GM18870 (cell line): ENCODE data around the gene GNAI2.
"Not testable (repeated sequence)": the region's sequence is repeated elsewhere in the genome, so short reads cannot be mapped to it uniquely, and the experiment has no call there.

Experiments
- ATAC-seq: cut with Tn5 transposase; IDR thresholded peaks from one replicate; pipeline ENCODE4 v1.9.1; 2021; ENCODE audit warnings: moderate library complexity; ENCODE audit not compliant: unreplicated experiment

Gene GNAI2

DNA sequence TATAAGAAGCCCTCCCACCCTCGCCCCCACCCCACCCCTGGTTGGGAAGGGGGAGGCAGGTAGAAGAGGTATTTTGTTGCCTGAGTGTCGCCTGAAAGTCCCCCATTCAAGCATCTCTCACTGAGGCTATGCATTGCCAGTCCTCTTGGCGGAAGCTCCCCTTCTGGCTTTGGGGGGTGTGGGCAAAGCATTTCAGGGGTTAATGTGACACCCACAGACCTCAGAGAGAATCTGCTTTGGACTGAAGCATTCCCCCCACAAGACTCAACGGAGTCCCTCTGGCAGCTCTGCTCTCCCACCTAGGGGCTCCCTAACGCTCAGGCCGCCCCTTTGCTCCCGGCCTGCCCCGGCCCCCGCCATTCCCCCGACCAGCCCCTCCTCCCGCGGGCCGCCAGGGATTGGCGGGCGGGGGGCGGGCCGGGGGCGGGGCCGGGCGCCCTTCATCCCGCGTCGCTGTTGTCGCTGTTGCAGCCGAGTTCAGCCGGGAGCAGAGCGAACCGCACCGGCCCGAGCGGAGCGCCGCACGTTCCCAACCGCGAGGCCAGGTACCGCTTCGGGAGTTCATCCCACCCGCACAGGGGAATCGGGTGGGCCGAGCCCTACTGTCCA lies 31.1 kb upstream of the GNAI2 start, which contains the start of gene SLC38A3:
Gene SLC38A3 (plus strand): TSS at position 468 of the 609 bp plus-strand sequence. CDS start 8,929 bp downstream, outside the sequence.
- no peak for ATAC-seq

DNA sequence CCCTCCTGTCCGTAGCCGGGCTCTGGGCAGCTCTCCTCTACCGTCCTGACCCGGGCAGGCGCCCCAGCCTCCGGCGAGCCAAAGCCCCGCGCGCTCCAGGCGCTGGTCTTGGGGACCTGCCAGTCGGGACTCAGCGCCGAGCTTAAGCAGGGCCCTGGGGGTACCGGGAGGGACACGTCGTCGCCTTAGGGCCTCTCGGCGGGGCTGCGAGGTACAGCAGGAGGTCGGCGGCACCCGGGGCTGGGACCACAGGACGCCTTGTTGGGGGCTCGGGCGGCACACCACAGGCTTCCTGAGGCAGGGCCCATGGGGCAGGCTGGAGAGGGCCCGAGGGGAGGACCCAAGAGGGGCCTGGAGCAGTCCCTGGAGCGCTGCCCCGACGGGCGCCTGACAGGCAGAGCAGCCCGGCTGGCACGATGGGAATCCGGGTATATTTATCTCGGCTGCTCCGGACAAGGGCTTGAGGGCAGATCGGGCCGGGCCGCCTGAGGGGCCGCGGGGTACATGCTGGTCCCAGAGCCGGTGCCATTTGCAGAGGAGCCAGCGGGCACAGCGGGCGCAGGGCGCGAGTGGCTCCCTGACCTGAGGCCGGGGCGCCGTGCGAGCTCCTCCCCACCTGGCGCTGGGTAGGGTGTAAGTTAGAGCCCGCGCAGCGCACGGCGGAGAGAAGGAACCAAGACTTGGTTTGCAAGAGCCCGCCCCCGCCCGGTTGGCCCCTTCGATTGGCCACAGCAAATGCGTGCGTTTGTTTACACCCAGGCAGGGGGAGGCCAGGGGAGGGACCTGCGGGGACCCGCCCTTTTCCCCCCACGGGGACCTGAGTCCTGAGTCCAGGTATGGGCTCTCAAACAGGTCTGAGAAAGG lies 30.4 kb upstream of the GNAI2 start:
- no peak for ATAC-seq

DNA sequence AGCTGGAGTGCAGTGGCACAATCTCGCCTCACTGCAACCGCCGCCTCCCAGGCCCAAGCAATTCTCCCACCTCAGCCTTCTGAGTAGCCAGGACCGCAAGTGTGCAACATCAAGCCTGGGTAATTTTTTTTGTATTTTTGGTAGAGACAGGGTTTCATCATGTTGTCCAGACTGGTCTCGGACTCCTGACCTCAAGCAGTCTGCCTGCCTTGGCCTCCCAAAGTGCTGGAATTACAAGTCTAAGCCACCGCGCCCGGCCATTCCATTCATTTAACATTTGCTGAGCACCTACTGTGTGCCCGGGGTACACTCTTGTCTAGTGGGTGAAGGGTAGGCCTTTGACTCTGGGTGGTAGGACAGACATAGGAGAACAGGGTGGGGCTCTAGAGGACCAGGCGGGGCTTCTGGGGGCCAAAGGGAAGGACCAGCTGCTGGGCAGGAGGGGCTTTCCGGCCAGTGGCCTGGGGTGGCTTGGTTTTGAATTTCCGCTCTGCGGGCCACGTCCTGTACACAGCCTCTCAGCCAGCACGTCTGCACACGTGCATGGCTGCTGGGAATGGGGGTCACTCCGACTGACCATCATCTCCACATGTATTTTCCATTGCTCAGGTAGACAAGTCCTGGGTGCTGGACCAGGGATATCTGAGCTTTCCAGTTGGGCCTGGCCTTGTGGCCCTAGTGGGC lies 28.5 kb upstream of the GNAI2 start:
- no peak for ATAC-seq

DNA sequence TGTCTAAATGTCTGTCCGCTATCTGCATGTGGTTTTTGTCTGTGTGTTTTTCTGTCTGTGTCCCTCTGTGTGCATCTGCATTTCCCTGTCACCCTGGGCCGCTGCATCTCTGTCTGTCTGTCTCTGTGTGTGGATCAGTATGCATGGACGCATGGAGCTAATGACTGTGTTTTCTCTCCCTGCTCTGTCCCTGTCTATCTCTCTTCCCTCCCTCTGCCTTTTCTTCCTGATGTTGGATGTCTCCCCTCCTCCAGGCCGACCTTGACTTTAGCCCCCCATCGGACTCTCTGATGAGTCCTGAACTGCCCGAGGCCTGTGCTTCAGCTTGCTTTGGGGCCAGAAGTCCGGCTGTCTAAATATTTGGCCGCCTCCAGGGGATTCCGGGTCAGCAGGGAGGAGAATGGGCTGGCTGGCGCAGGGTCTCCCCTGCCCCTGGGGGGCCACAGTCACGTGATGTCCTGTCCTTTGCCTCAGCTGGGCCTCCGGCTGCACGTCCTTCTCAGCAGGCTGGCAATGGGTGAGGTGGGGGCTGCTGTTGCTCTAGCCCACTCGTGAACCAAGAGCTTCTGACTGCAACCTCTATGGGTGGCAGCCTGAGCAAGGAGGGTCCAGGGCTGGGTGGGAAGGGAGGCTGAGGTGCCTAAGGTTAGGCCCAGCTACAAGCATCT lies 27.2 kb upstream of the GNAI2 start:
- no peak for ATAC-seq

DNA sequence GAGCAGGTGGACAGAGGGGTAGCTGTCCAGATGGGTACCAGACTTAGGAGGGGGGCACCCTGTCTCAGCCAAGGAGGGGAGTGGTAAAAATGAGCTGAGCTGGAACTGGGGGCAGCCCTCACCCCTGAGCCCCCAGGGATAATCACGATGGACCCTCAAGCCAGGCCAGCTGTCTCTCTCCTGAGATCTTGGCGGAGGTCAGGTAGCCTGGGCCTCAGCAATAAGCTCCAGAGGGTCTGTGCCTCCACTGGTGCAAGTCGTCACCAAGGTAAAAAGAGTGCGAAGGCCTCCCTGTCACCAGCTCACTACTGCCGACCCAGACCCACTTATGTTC lies 25.9 kb upstream of the GNAI2 start:
- ATAC-seq: no peak

DNA sequence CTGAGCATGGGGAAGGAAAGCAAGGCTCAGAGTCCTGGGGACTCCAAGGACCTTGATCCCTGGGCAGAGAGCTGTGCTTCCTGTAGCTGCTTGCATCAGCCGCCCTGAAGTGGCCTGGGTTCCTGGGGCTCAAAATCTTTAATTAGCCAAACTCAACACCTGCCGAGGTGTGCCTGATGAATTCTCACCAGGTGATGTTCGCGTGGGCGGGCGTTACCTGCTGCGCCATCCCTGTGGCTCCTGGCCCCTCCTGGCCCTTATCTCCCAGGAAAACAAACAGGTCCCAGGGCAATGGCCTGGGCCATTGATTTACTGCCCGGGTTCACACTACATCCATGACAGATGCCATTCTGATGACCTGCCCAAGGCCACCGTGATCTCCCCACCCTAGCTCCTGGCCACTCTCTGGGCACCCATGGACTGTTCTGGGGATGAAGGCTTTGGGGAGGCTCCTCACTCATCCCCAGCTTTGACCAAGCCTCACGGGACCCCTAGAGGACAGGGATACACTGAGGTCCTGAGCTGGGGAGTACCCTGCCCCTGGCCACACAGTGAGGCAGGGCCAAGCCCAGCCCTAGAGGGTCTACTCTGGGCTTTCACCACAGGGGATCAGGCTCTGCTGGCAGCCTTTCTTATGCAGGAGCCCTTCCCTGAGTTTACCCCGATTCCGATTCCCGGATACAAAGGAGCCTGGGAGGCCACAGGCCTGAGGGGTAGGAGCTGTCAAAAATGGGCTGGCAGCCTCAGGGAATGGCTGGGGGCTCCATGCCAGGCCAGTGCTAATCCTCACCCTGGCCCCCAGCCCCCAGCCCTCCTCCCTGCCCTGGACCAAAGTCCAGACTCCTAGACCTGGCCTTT lies 25.3 kb upstream of the GNAI2 start:
- no peak for ATAC-seq

- ATAC-seq: not testable (repeated sequence)
Measured at GRCh38 chr3:50211368-50211717, 24.7 kb upstream of the GNAI2 start.

- ATAC-seq: no peak
Measured at GRCh38 chr3:50211930-50212329, 24.1 kb upstream of the GNAI2 start.

DNA sequence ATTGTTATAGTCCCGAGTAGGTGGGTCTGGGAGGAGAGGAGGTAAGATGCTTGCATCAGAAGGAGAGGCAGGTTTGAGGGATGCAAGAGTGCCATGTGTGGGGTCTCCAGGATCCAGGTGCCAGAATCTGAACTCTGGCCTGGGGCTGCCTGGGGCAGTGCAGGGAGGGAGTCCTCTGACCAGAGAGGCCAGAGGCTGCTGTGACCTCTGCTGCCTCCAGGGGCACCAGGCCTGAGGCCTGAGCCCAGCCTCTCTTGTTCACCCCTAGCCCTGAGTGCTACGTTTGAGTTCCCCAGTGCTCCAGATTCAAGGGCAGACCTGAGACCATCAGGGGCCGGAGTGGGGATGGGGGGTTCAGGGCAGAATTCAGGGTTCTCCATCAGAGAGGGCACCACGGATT lies 23.5 kb upstream of the GNAI2 start:
- ATAC-seq: no peak

- no peak for ATAC-seq
Measured at GRCh38 chr3:50212971-50213370, 23.0 kb upstream of the GNAI2 start.

GRCh38 chr3:50213373-50213772 lies 22.6 kb upstream of the GNAI2 start:
- no peak for ATAC-seq

GRCh38 chr3:50214824-50215223 lies 21.2 kb upstream of the GNAI2 start:
- ATAC-seq: no peak

DNA sequence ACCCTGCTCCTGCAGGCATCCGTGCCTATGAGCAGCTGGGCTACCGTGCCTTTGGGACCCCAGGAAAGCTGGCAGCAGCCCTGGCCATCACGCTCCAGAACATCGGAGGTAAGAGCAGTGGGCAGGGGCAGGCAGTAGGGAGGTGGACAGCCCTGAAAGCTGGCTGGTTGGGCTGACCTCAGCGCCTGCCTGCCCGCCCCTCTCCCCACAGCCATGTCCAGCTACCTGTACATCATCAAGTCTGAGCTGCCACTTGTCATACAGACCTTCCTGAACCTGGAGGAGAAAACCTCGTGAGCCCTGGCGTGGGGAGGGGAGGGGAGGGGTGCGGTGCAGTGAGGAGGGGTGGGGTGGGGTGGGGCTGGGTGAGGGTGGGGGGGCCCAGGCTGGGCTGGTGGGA lies 20.5 kb upstream of the GNAI2 start:
- no peak for ATAC-seq

GRCh38 chr3:50217681-50218080 lies 18.3 kb upstream of the GNAI2 start:
- no peak for ATAC-seq

GRCh38 chr3:50218448-50218847 lies 17.6 kb upstream of the GNAI2 start:
- no peak for ATAC-seq

DNA sequence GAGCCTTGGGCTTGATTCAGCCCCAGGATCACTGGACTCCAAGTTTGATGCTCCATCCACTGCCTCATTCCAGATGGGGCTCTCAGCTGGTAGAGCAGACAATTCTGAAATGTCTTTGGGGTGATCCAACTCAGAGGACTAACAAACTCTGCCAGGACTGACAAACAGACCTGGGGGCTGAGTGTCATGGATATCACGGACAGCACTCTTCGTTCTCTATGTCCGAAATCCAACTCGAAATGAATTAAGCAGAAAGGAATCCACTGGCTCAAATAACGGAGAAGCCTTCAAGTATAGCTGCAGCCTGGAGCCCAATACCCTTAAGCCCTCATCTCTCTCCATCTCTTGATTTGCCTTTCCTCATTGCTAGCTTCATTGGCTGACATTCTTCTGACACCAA lies 16.7 kb upstream of the GNAI2 start:
- ATAC-seq: no peak

- no peak for ATAC-seq
Measured at GRCh38 chr3:50220109-50220508, 15.9 kb upstream of the GNAI2 start.

DNA sequence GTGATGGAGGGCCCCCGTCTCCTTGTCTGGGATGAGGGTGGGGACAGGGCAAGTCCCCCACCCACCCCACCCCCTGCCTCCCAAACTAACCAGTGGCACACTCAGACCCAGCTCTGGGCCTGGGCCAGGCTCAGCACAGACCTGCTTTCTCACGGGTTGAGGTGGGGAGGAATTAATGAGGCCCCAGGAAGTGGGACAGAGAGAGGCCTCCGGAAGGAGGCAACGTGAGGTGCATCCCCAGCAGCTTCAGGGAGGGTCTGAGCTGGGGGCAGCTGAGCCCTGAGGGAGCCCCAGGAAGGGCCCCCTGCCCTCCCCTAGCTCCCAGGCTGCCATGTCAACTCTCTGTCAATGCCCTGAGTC lies 15.0 kb upstream of the GNAI2 start:
- ATAC-seq: no peak

DNA sequence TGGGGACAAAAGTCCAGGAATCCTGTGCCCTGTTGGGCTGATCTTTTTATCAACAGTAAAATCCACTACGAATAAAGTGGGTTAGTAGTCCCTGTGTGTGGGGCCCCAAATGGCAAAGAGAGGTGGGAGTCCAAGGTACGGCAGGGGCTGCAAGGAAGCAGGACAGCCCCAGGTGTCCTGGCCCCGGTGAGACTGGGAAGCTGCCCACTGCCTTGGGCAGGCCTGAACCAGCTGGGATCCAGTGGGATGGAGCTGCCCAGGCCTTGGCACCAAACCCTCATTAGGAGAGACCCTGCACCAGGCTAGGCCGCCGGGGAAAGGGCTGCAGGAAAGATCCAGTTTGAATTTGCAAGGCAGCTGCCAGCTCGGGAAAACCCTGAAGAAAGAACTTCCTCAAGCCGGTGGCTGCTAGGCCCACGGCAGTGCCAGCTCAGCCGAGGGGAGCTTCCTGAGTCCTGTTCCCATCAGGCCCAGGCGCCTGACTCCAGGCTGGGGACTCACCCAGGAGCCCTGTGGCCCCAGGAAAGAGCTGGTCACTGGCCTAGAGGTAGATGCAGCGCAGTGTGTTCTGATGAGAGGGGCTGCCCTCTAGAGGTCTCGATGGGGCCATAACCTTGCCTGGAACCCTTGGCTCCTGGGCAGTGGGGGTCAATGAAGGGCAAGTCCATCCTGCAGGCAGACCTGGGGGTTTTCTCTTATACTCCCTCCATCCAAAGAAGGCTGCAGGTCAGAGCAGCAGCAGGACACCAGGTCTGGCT lies 14.4 kb upstream of the GNAI2 start:
- ATAC-seq: no peak

- no peak for ATAC-seq
Measured at GRCh38 chr3:50222169-50222528, 13.9 kb upstream of the GNAI2 start.
